GM12872 (cell line): ENCODE results near the gene YARS2.

Experiments
- CTCF ChIP-seq: IDR thresholded peaks from 3 replicates; pipeline ENCODE4 v1.5.1; 2011; ENCODE audit warnings: low read depth, mild to moderate bottlenecking, low read length, moderate library complexity; ENCODE audit not compliant: insufficient read depth

Gene YARS2

GRCh38 chr12:32768518-32768917 lies 12.8 kb upstream of the YARS2 start:
- no peak for TF ChIP-seq CTCF

- TF ChIP-seq CTCF, result no peak
These were observed 10.2 kb upstream of the YARS2 start for GRCh38 chr12:32765906-32766305.

GRCh38 chr12:32761716-32762115 lies 6.0 kb upstream of the YARS2 start:
- TF ChIP-seq CTCF, result no peak

- TF ChIP-seq CTCF, result no peak
These were observed 1.5 kb upstream of the YARS2 start for GRCh38 chr12:32757157-32757556.

GRCh38 chr12:32756476-32757066 lies 874 bp upstream of the YARS2 start:
- no peak for TF ChIP-seq CTCF

- peak; percentile 99 for TF ChIP-seq CTCF
These were observed 545 bp downstream of the YARS2 start for GRCh38 chr12:32755051-32755653.

- TF ChIP-seq CTCF, result no peak
These were observed 1.6 kb downstream of the YARS2 start for GRCh38 chr12:32754111-32754510.
